ENCODE data around the gene THAP4. TPM values are rescaled to one million over a fixed set of nuclear protein-coding genes. Genes with fewer than 3 reads are reported as not detected.

Gene THAP4
- total and polyA plus RNA-seq, 2 of the 13 experiments (the other 11 are each of a cell fraction or from before 2014, with no cell fraction given), result 59.7 to 75.7 TPM

DNA sequence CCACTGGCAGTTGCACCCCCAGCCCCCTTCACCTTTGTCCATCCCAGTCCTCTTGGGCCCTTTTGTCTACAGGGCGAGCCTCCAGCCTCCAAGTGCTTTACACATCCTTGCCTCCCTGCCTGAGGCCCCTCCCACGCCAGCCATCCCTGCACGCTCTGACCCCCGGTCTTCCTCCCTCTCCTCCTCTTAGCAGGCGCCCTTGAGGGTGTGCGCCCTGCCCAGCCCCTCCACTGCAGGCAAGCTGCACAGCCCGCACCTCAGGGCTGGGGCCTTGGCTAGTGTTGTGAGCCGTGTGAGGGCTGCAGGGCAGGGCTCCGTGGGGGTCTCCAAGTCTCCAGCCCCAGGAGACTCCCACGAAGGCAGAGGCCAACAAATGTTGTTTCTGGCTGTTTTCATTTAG, 71.5 kb downstream of the THAP4 start:
- Histone ChIP-seq H3K9me3 (ENCODE audit: low read length) (no peaks in the 10 kb centered on the region), H3K36me3 (replicated peaks in 1 of 2; ENCODE audit: control insufficient read depth in 1 of 2, insufficient read depth in 2 of 2, low read length in 2 of 2) (peaks cover 13 to 27% of the 10 kb centered on the region in 2 experiments; a peak in 4 of 5 replicates), H3K79me2 (ENCODE audit: insufficient read depth, low read length) (peaks cover 11% of the 10 kb centered on the region), H3K27ac (ENCODE audit: extremely low read length, insufficient read depth, low read length) (no peak overlapping the region), H3K9ac (ENCODE audit: insufficient read depth, low read depth, low read length) (no peak overlapping the region), H3K4me1 (ENCODE audit: insufficient read depth, low read length) (peaks cover 22% of the 10 kb centered on the region), H3K4me2 (ENCODE audit: low read depth, low read length) (no peak overlapping the region), H3K27me3 (ENCODE audit: control insufficient read depth in 1 of 2, insufficient read depth in 2 of 2, low read length in 2 of 2) (no peaks in the 10 kb centered on the region), H4K20me1 (ENCODE audit: insufficient read depth, low read length) (peaks cover 13% of the 10 kb centered on the region; the same call in 1 of the 2 replicates), H2AFZ (ENCODE audit: low read length) (no peak overlapping the region), H3K4me3 (replicated peaks in 1 of 3; ENCODE audit: insufficient read depth in 1 of 3, low read depth in 2 of 3, low read length in 3 of 3) (no peak overlapping the region)
- FAIRE-seq (no peak), DNase-seq (ENCODE audit: low spot score) (no peak), ATAC-seq (no peak)
- POLR2A ChIA-PET, result no interaction called here
- intact Hi-C loops (cut with micrococcal nuclease; ENCODE audit: unreplicated experiment), result no loop called here
- no TSS peak for BruUV-seq (replicated peaks)
- CTCF ChIA-PET (ENCODE audit: low intra/inter-chr PET ratio, low total read pairs), result no interaction called here
- in situ Hi-C loops (cut with HindIII; ENCODE audit: extremely low pct_ligation_motif_present, low pct_unique_long_range_greater_than_20kb), result no loop called here
- 94% methylated on average over 10 of the region's 10 CpGs for WGBS (ENCODE audit: low lambda C conversion rate)
- peak; percentile 74 for TF ChIP-seq AGO2 (optimal IDR thresholded peaks at IDR 0.05; ENCODE audit: low read depth, low read length)
- TF ChIP-seq, protein P1, sequence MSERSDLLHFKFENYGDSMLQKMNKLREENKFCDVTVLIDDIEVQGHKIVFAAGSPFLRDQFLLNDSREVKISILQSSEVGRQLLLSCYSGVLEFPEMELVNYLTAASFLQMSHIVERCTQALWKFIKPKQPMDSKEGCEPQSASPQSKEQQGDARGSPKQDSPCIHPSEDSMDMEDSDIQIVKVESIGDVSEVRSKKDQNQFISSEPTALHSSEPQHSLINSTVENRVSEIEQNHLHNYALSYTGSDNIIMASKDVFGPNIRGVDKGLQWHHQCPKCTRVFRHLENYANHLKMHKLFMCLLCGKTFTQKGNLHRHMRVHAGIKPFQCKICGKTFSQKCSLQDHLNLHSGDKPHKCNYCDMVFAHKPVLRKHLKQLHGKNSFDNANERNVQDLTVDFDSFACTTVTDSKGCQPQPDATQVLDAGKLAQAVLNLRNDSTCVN (CRISPR knock-in tag; IDR thresholded peaks at IDR 0.05; ENCODE audit: borderline replicate concordance), result no peak

DNA sequence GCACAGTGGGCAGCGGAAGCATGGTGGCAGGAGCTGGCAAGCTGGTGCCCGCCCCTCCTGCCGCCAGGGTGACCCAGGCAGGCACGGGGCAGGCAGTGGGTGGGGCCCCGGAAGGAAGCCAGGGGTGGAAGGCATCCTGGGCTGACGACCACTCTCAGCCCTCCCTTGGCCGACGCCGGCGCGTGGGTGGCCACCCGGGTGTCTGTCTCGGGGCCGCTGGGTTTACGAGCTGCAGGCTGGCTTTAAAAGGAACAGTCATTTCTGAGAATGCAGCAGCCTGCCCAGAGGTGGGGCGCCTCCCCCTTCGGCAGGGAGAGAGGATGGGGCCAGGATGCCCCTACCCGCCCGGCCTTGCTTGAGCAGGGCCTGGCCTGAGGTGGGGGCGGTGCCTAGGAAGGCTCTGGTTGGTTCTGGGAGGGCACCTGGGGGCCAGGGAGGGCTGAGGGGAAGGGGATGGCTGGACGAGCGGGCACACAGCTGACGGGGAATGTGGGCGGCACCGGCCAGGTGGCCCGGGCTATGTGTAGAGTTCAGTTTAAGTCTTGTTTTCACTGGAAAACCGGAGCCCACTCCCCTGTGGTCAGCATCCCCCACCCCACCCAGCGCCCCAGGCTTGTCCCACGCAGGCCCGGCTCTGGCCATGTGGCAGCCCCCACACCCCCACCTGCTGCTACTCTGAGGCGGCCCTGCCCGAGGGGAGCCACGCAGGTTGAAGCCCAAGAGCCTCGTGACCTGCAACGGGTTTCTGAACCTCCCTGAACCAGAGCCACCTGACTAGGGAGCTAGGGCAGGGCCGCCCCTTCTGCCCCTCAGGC, 72.2 kb downstream of the THAP4 start:
- no peak overlapping the region for H3K27ac ChIP-seq (ENCODE audit: extremely low read length, insufficient read depth, low read length)

More for the DNA sequence above, 72.2 kb downstream of the THAP4 start:
- no peak for FAIRE-seq
- in situ Hi-C loops (cut with HindIII; ENCODE audit: extremely low pct_ligation_motif_present, low pct_unique_long_range_greater_than_20kb) (no loop called here), intact Hi-C loops (cut with micrococcal nuclease; ENCODE audit: unreplicated experiment) (no loop called here)
- no peak overlapping the region for H3K4me3 ChIP-seq (replicated peaks in 1 of 3; ENCODE audit: insufficient read depth in 1 of 3, low read depth in 2 of 3, low read length in 3 of 3)
- H3K4me2 ChIP-seq (ENCODE audit: low read depth, low read length), result no peak overlapping the region
- peaks cover 13 to 27% of the 10 kb centered on the region in 2 experiments; a peak in 4 of 5 replicates for H3K36me3 ChIP-seq (replicated peaks in 1 of 2; ENCODE audit: control insufficient read depth in 1 of 2, insufficient read depth in 2 of 2, low read length in 2 of 2)
- ChIA-PET POLR2A (no interaction called here), CTCF (ENCODE audit: low intra/inter-chr PET ratio, low total read pairs) (no interaction called here)
- BruUV-seq (replicated peaks), result no TSS peak
- 97% methylated on average over 29 of the region's 36 CpGs for WGBS (ENCODE audit: low lambda C conversion rate)
- H3K4me1 ChIP-seq (ENCODE audit: insufficient read depth, low read length), result peaks cover 28% of the 10 kb centered on the region
- H2AFZ ChIP-seq (ENCODE audit: low read length), result no peak overlapping the region
- TF ChIP-seq ZSCAN21 (CRISPR knock-in tag; IDR thresholded peaks at IDR 0.05; ENCODE audit: borderline replicate concordance) (no peak), ZBTB42 (CRISPR knock-in tag; IDR thresholded peaks at IDR 0.05) (no peak), ZNF644 (CRISPR knock-in tag; IDR thresholded peaks at IDR 0.05; ENCODE audit: low read depth) (no peak), MXI1 (IDR thresholded peaks at IDR 0.05; ENCODE audit: borderline replicate concordance, low read depth, low read length) (no peak), AKAP8 (CRISPR knock-in tag; IDR thresholded peaks at IDR 0.05) (peak; percentile 69; the same call in 1 of the 2 replicates), HNRNPL (IDR thresholded peaks at IDR 0.05; ENCODE audit: low read depth, low read length) (0 out of 2 replicates have a peak, but pooled peaks have one; percentile 19), MTA1 (CRISPR knock-in tag; IDR thresholded peaks at IDR 0.05; ENCODE audit: borderline replicate concordance) (0 out of 2 replicates have a peak, but pooled peaks have one; percentile 4), FOXO1 (CRISPR knock-in tag; IDR thresholded peaks at IDR 0.05) (no peak), KMT2B (CRISPR knock-in tag; IDR thresholded peaks at IDR 0.05) (no peak), RBFOX2 (IDR thresholded peaks at IDR 0.05; ENCODE audit: low read depth, low read length) (peak; percentile 66)
- TF ChIP-seq, protein P2, sequence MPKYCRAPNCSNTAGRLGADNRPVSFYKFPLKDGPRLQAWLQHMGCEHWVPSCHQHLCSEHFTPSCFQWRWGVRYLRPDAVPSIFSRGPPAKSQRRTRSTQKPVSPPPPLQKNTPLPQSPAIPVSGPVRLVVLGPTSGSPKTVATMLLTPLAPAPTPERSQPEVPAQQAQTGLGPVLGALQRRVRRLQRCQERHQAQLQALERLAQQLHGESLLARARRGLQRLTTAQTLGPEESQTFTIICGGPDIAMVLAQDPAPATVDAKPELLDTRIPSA (CRISPR knock-in tag; IDR thresholded peaks at IDR 0.05; ENCODE audit: borderline replicate concordance), result no peak
- TF ChIP-seq, protein P3, sequence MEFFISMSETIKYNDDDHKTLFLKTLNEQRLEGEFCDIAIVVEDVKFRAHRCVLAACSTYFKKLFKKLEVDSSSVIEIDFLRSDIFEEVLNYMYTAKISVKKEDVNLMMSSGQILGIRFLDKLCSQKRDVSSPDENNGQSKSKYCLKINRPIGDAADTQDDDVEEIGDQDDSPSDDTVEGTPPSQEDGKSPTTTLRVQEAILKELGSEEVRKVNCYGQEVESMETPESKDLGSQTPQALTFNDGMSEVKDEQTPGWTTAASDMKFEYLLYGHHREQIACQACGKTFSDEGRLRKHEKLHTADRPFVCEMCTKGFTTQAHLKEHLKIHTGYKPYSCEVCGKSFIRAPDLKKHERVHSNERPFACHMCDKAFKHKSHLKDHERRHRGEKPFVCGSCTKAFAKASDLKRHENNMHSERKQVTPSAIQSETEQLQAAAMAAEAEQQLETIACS (CRISPR knock-in tag; IDR thresholded peaks at IDR 0.05), result no peak
- no peak for DNase-seq (ENCODE audit: low spot score)
- H3K9me3 ChIP-seq (ENCODE audit: low read length), result no peaks in the 10 kb centered on the region
- ATAC-seq, result no peak
- no peak overlapping the region for H3K9ac ChIP-seq (ENCODE audit: insufficient read depth, low read depth, low read length)
- peaks cover 13% of the 10 kb centered on the region; the same call in 1 of the 2 replicates for H4K20me1 ChIP-seq (ENCODE audit: insufficient read depth, low read length)
- H3K79me2 ChIP-seq (ENCODE audit: insufficient read depth, low read length), result peaks cover 16% of the 10 kb centered on the region
- no peaks in the 10 kb centered on the region for H3K27me3 ChIP-seq (ENCODE audit: control insufficient read depth in 1 of 2, insufficient read depth in 2 of 2, low read length in 2 of 2)
